Endothelial cell of umbilical vein (primary cell): ENCODE measurements around the gene CELSR2. TPM values are rescaled to one million over a fixed set of nuclear protein-coding genes. Genes with fewer than 3 reads are reported as not detected.

ENCODE experiments used
- BruUV-seq: library from RNA; stranded (reverse); fragments of 400-500 nt; replicated peaks from 2 replicates; lab custom pipeline; 2021; lab: Mats Ljungman, UMichigan
- CTCF ChIA-PET: fragments of 300-600, 350-600 bp; sonication (Branson Sonifier 250); formaldehyde crosslinking; loops from one replicate; lab custom pipeline; 2021; ENCODE audit warnings: antibody characterized with exemption, inconsistent platforms; lab: Charles Lee
- POLR2A ChIA-PET: fragments of 300-600, 350-600 bp; sonication (Branson Sonifier 250); formaldehyde crosslinking; loops from one replicate; lab custom pipeline; 2021; ENCODE audit warnings: antibody characterized with exemption, inconsistent platforms; lab: Charles Lee
- DNase-seq: peaks from one replicate; pipeline ENCODE4 v3.0.0-alpha.2; 2011; ENCODE audit warnings: low read depth, low spot score
- FAIRE-seq: peaks from 2 replicates; lab custom pipeline; 2011; peaks lifted over from hg19 to GRCh38; lab: Jason Lieb, UNC
- H2AFZ ChIP-seq: 2 replicates; pipeline ENCODE4 v1.6.0; 2012; ENCODE audit warnings: low read depth, low read length, control low read depth, inconsistent platforms
- H3K27ac ChIP-seq: 2 replicates; pipeline ENCODE4 v1.5.1; 2011; ENCODE audit warnings: low read depth, mild to moderate bottlenecking, control low read depth, low read length, moderate library complexity; ENCODE audit not compliant: insufficient read depth
- H3K27me3 ChIP-seq, 2 experiments: 2 replicates each; pipeline versions ENCODE4 v1.6.0 to v1.6.1; 2011; ENCODE audit warnings: low read length in 2 of 2, mixed read lengths in 1 of 2; ENCODE audit not compliant: control insufficient read depth in 2 of 2, insufficient read depth in 2 of 2
- H3K36me3 ChIP-seq, 2 experiments: 2 replicates in 1 of 2; 3 replicates in 1 of 2; pipeline ENCODE4 v1.5.1; 2011; ENCODE audit warnings: low read length in 2 of 2, mild to moderate bottlenecking in 1 of 2, moderate library complexity in 1 of 2; ENCODE audit not compliant: control insufficient read depth in 2 of 2, insufficient read depth in 2 of 2; ENCODE audit errors: extremely low read depth in 1 of 2
- H3K4me1 ChIP-seq: 3 replicates; pipeline ENCODE4 v1.5.1; 2011; ENCODE audit warnings: mild to moderate bottlenecking, low read length; ENCODE audit not compliant: control insufficient read depth, insufficient read depth; ENCODE audit errors: extremely low read depth
- H3K4me2 ChIP-seq: 2 replicates; pipeline ENCODE4 v1.6.1; 2011; ENCODE audit warnings: low read length, control low read depth, mixed read lengths; ENCODE audit not compliant: insufficient read depth
- H3K4me3 ChIP-seq, 3 experiments: fragments of 200-600 bp in 1 of 3; sonication (generic), shearing (Covaris generic) in 1 of 3; replicated peaks in 1 of 3; 2 replicates each; pipeline ENCODE4 v1.5.1; 2011 to 2016; ENCODE audit warnings: control low read depth in 3 of 3, low read length in 3 of 3, mild to moderate bottlenecking in 2 of 3, inconsistent platforms in 1 of 3, low read depth in 1 of 3, moderate library complexity in 1 of 3; ENCODE audit not compliant: insufficient read depth in 1 of 3
- H3K79me2 ChIP-seq: 2 replicates; pipeline ENCODE4 v1.6.0; 2012; ENCODE audit warnings: low read length, inconsistent platforms; ENCODE audit not compliant: control insufficient read depth, insufficient read depth
- H3K9ac ChIP-seq: replicated peaks from 2 replicates; pipeline ENCODE3; 2011; ENCODE audit warnings: low read length, control low read depth; ENCODE audit not compliant: insufficient read depth; ENCODE audit errors: extremely low read depth
- H3K9me1 ChIP-seq: replicated peaks from 3 replicates; pipeline ENCODE4 v1.6.0; 2011; ENCODE audit warnings: mild to moderate bottlenecking, low read length; ENCODE audit not compliant: control insufficient read depth, insufficient read depth; ENCODE audit errors: extremely low read depth
- H3K9me3 ChIP-seq: replicated peaks from 2 replicates; pipeline ENCODE4 v1.5.1; 2012; ENCODE audit warnings: low read length, inconsistent platforms; ENCODE audit not compliant: control insufficient read depth, insufficient read depth
- H4K20me1 ChIP-seq: replicated peaks from 2 replicates; pipeline ENCODE3; 2011; ENCODE audit warnings: mild to moderate bottlenecking, low read length; ENCODE audit not compliant: control insufficient read depth, insufficient read depth; ENCODE audit errors: extremely low read depth
- FOS ChIP-seq: IDR thresholded peaks from 2 replicates; pipeline ENCODE4 v1.6.1; 2011; ENCODE audit warnings: mild to moderate bottlenecking, low read length, moderate library complexity, borderline replicate concordance; ENCODE audit not compliant: insufficient read depth
- GATA2 ChIP-seq: IDR thresholded peaks from 2 replicates; pipeline ENCODE4 v1.7.0; 2011; ENCODE audit warnings: low read depth, mild to moderate bottlenecking, moderate library complexity, mixed read lengths, low read length; ENCODE audit not compliant: insufficient read length, insufficient read depth
- JUN ChIP-seq: IDR thresholded peaks from 2 replicates; pipeline ENCODE4 v1.6.1; 2011; ENCODE audit warnings: borderline replicate concordance, low read depth; ENCODE audit not compliant: insufficient read length, insufficient read depth
- MAX ChIP-seq: IDR thresholded peaks from 2 replicates; pipeline ENCODE4 v1.6.1; 2011; ENCODE audit not compliant: insufficient read depth, insufficient read length
- MYC ChIP-seq: IDR thresholded peaks from one replicate; pipeline ENCODE4 v1.6.1; 2011; ENCODE audit warnings: mild to moderate bottlenecking, low read depth, low read length
- POLR2A ChIP-seq: IDR thresholded peaks from 2 replicates; pipeline ENCODE4 v1.6.1; 2012; ENCODE audit warnings: low read depth, mild to moderate bottlenecking, control low read depth, low read length
- POLR2AphosphoS5 ChIP-seq: IDR thresholded peaks from 2 replicates; pipeline ENCODE4 v1.6.1; 2012; ENCODE audit warnings: low read depth, mild to moderate bottlenecking, control low read depth, low read length, moderate library complexity; ENCODE audit not compliant: insufficient read depth
- dilution Hi-C: fragments of 300-500 bp; cut with MboI; formaldehyde crosslinking; loops from one replicate; pipeline ENCODE4 v1.15.0; 2019; ENCODE audit warnings: low sequenced_read_pairs; ENCODE audit not compliant: extremely low pct_ligation_motif_present
- intact Hi-C: fragments of 100-400 bp; cut with micrococcal nuclease; formaldehyde crosslinking; loops from one replicate; pipeline ENCODE4 v1.10.0; 2022
- polyA plus RNA-seq, 4 experiments: library from polyadenylated mRNA; depleted of rRNA in 3 of 4; stranded (reverse) in 3 of 4; unstranded in 1 of 4; fragments of >200 nt; gene quantifications; 2 replicates each; pipeline versions ENCODE4 v1.2.1 to v1.2.3, GENCODE V29; 2011 to 2012; ENCODE audit warnings: missing spikeins in 1 of 4
- total RNA-seq: library from RNA; stranded (reverse); gene quantifications from 2 replicates; pipeline ENCODE4 v1.2.3, GENCODE V29; 2021

CELSR2 gene
- total and polyA plus RNA-seq, 2 donors (not counting 3 experiments of a cell fraction or from before 2014, with no cell fraction given), result 0.90 to 1.4 TPM

- ChIA-PET POLR2A (no interaction called here), CTCF (interaction anchor here (1.0 to 2.5 kb wide), 4 partner anchors 42 to 274 kb away, joined by 3 to 11 read pairs (median 6); no protein-coding TSS in a partner anchor)
- TF ChIP-seq MYC (no peak), POLR2AphosphoS5 (no peak), JUN (no peak), MAX (no peak), FOS (no peak), GATA2 (no peak), POLR2A (no peak)
- Histone ChIP-seq H3K36me3 (no peaks in the 10 kb centered on the region), H3K27me3 (peaks cover 0 to 2% of the 10 kb centered on the region in 2 experiments), H3K27ac (no peak overlapping the region), H2AFZ (no peak overlapping the region), H3K9me1 (no peaks in the 10 kb centered on the region), H3K4me2 (no peak overlapping the region), H3K4me3 (no peak overlapping the region), H3K79me2 (no peaks in the 10 kb centered on the region), H4K20me1 (no peaks in the 10 kb centered on the region), H3K9ac (no peak overlapping the region), H3K4me1 (no peaks in the 10 kb centered on the region), H3K9me3 (no peaks in the 10 kb centered on the region)
- DNase-seq, result no peak
- no TSS peak for BruUV-seq
- dilution Hi-C loops (no loop called here), intact Hi-C loops (no loop called here)
- FAIRE-seq, result no peak
Measured at GRCh38 chr1:109258481-109259466, 9.4 kb downstream of the CELSR2 start.
